A549 (cell line): ENCODE data around the gene PACS2. TPM values are rescaled to one million over a fixed set of nuclear protein-coding genes. Genes with fewer than 3 reads are reported as not detected.
A peak's percentile ranks its signal among the peaks of the same experiment; 100 is the strongest.

Source experiments
- ATAC-seq, 2 experiments: fragments of 200-7000 bp in 1 of 2; fragments of >200 bp in 1 of 2; cut with Nextera tagmentation in 1 of 2; cut with Tn5 transposase in 1 of 2; 3 replicates each; pipeline versions ENCODE4 v1.8.0 to v1.9.1; 2018 to 2020; ENCODE audit warnings: mild to moderate bottlenecking in 1 of 2, moderate library complexity in 1 of 2
- CTCF ChIA-PET: fragments of 300-600 bp; sonication (Branson Sonifier 250); formaldehyde crosslinking; extraction: SDS; loops from one replicate; lab custom pipeline; 2021; ENCODE audit warnings: antibody characterized with exemption, inconsistent platforms; lab: Yijun Ruan, JAX
- POLR2A ChIA-PET: fragments of 350-600 bp; formaldehyde crosslinking; extraction: SDS; loops from one replicate; lab custom pipeline; 2021; ENCODE audit warnings: antibody characterized with exemption, inconsistent platforms; lab: Yijun Ruan, JAX
- DNase-seq, 2 experiments: peaks; one replicate each; pipeline versions ENCODE4 v3.0.0 to v3.0.0-alpha.2; 2011 to 2016; ENCODE audit warnings: low read depth in 1 of 2, low spot score in 1 of 2
- FAIRE-seq: peaks from 2 replicates; lab custom pipeline; 2011; peaks lifted over from hg19 to GRCh38; lab: Jason Lieb, UNC
- H3K27ac ChIP-seq, 2 experiments: fragments of >200 bp; sonication (Bioruptor Twin); formaldehyde crosslinking; 3 replicates each; pipeline ENCODE4 v1.5.1; 2016 to 2017
- H3K4me1 ChIP-seq: fragments of >200 bp; sonication (Bioruptor Twin); formaldehyde crosslinking; 3 replicates; pipeline ENCODE4 v1.6.1; 2016
- H3K4me2 ChIP-seq: fragments of >200 bp; sonication (Bioruptor Twin); formaldehyde crosslinking; 3 replicates; pipeline ENCODE4 v1.6.1; 2016
- H3K4me3 ChIP-seq: fragments of >200 bp; sonication (Bioruptor Twin); formaldehyde crosslinking; 3 replicates; pipeline ENCODE4 v1.5.1; 2016
- H3K9me3 ChIP-seq: fragments of >200 bp; sonication (Bioruptor Twin); formaldehyde crosslinking; 3 replicates; pipeline ENCODE4 v1.6.1; 2016
- ATOH8 ChIP-seq: fragments of 250-450 bp; sonication (Bioruptor Pico); IDR thresholded peaks from 2 replicates; pipeline ENCODE4 v1.5.0; 2020; ENCODE audit warnings: low read depth, mild to moderate bottlenecking, moderate library complexity
- CBX8 ChIP-seq: fragments of 200-600 bp; sonication (generic); IDR thresholded peaks from 2 replicates; pipeline ENCODE4 v1.6.1; 2016
- CHD4 ChIP-seq: fragments of 200-600 bp; sonication (generic); IDR thresholded peaks from 2 replicates; pipeline ENCODE4 v1.6.1; 2016; ENCODE audit warnings: antibody characterized with exemption, mild to moderate bottlenecking, borderline replicate concordance
- EHF ChIP-seq: fragments of 250-450 bp; sonication (Bioruptor Pico); IDR thresholded peaks from 2 replicates; pipeline ENCODE4 v1.5.0; 2020; ENCODE audit warnings: mild to moderate bottlenecking
- EP300 ChIP-seq, 2 experiments: fragments of >200 bp; sonication (Bioruptor Twin); formaldehyde crosslinking; IDR thresholded peaks; 2 replicates in 1 of 2; 3 replicates in 1 of 2; pipeline ENCODE4 v1.6.1; 2016 to 2017
- ESRRA ChIP-seq: fragments of 150-350 bp; IDR thresholded peaks from 2 replicates; pipeline ENCODE4 v1.6.1; 2014; ENCODE audit warnings: mild to moderate bottlenecking, low read length, borderline replicate concordance
- FOSB ChIP-seq: fragments of 250-450 bp; sonication (Bioruptor Pico); IDR thresholded peaks from 2 replicates; pipeline ENCODE4 v1.5.0; 2020; ENCODE audit warnings: mild to moderate bottlenecking, moderate library complexity
- HDAC2 ChIP-seq: fragments of 200-600 bp; sonication (generic); IDR thresholded peaks from 2 replicates; pipeline ENCODE4 v1.6.1; 2016
- HEYL ChIP-seq: fragments of 250-450 bp; sonication (Bioruptor Pico); IDR thresholded peaks from 2 replicates; pipeline ENCODE4 v1.8.0; 2021; ENCODE audit warnings: mild to moderate bottlenecking, moderate library complexity
- HMGXB4 ChIP-seq: fragments of 250-450 bp; sonication (Bioruptor Pico); IDR thresholded peaks from 2 replicates; pipeline ENCODE4 v1.5.0; 2021; ENCODE audit warnings: mild to moderate bottlenecking, moderate library complexity, borderline replicate concordance
- HOXB5 ChIP-seq: fragments of 250-450 bp; sonication (Bioruptor Pico); IDR thresholded peaks from 2 replicates; pipeline ENCODE4 v1.5.0; 2020; ENCODE audit warnings: mild to moderate bottlenecking, moderate library complexity
- JUNB ChIP-seq: fragments of >200 bp; sonication (Bioruptor Twin); formaldehyde crosslinking; IDR thresholded peaks from 2 replicates; pipeline ENCODE4 v1.6.1; 2016
- MAFK ChIP-seq: fragments of 450-650 bp; IDR thresholded peaks from 2 replicates; pipeline ENCODE4 v1.6.1; 2014; ENCODE audit not compliant: partially characterized antibody
- NFE2L2 ChIP-seq: fragments of 150-350 bp; conservative IDR thresholded peaks from 2 replicates; pipeline ENCODE4 v1.6.1; 2014; ENCODE audit warnings: low read length
- POLR2AphosphoS2 ChIP-seq: conservative IDR thresholded peaks from 2 replicates; pipeline ENCODE4 v1.6.1; 2012; ENCODE audit warnings: low read length, improper control_type of control experiment, inconsistent platforms
- RCOR1 ChIP-seq: fragments of 150-350 bp; IDR thresholded peaks from 2 replicates; pipeline ENCODE4 v1.6.1; 2014; ENCODE audit warnings: antibody characterized with exemption, low read length, low read depth
- REST ChIP-seq: fragments of 200-600 bp; sonication (generic); IDR thresholded peaks from 2 replicates; pipeline ENCODE4 v1.6.1; 2016; ENCODE audit warnings: antibody characterized with exemption, mild to moderate bottlenecking, moderate library complexity
- TP53 ChIP-seq: fragments of 250-450 bp; sonication (Bioruptor Pico); IDR thresholded peaks from 2 replicates; pipeline ENCODE4 v1.5.0; 2021; ENCODE audit warnings: mild to moderate bottlenecking, moderate library complexity
- USF2 ChIP-seq: fragments of 450-650 bp; IDR thresholded peaks from 2 replicates; pipeline ENCODE4 v1.6.1; 2014; ENCODE audit warnings: antibody characterized with exemption
- ZC3H11A ChIP-seq: fragments of 450-650 bp; IDR thresholded peaks from 2 replicates; pipeline ENCODE4 v1.6.1; 2014; ENCODE audit warnings: antibody characterized with exemption, mild to moderate bottlenecking
- ZSCAN20 ChIP-seq: fragments of 250-450 bp; sonication (Bioruptor Pico); IDR thresholded peaks from 2 replicates; pipeline ENCODE4 v1.8.0; 2022; ENCODE audit warnings: mild to moderate bottlenecking, moderate library complexity
- WGBS: methylation state at CpG from one replicate; pipeline ENCODE4 v1.1.6; 2017; ENCODE audit errors: missing lambda C conversion rate; 5-methylcytosine and 5-hydroxymethylcytosine counted together
- polyA plus RNA-seq, 4 experiments: library from polyadenylated mRNA; depleted of rRNA in 3 of 4; stranded (reverse); fragments of >200 nt; fragmentation: RNase III in 1 of 4; extraction: RNeasy Plus Mini Kit Qiagen cat#74134 plus additional on column Dnase treatment in 1 of 4; gene quantifications; 2 replicates in 3 of 4; 3 replicates in 1 of 4; pipeline ENCODE4 v1.2.3, GENCODE V29; 2011 to 2017

PACS2 gene
- polyA plus RNA-seq, 2 of the 4 experiments (the other 2 are of a cell fraction): 11.9 to 24.5 TPM

- H3K4me2 ChIP-seq: no peak overlapping the region
- ATAC-seq: no peak
These were observed 94.0 kb downstream of the PACS2 start for GRCh38 chr14:105408592-105408991.

GRCh38 chr14:105409364-105409763 lies 94.8 kb downstream of the PACS2 start:
- WGBS: 86% methylated on average over 3 of the region's 3 CpGs
- peaks cover 7% of the 10 kb centered on the region; the same call in 2 of the 3 replicates for H3K4me1 ChIP-seq
- DNase-seq (no peak), ATAC-seq (no peak), FAIRE-seq (no peak)
- TF ChIP-seq USF2: no peak
- no peak for TF ChIP-seq CHD4
- no peak for TF ChIP-seq ZSCAN20
- TF ChIP-seq TP53 (CRISPR knock-in tag): no peak
- TF ChIP-seq NFE2L2: no peak
- TF ChIP-seq ATOH8: no peak
- TF ChIP-seq POLR2AphosphoS2: no peak
- TF ChIP-seq REST: no peak
- no peak for TF ChIP-seq ESRRA
- TF ChIP-seq HEYL: no peak
- no peak for TF ChIP-seq RCOR1
- no peak for TF ChIP-seq EHF (CRISPR knock-in tag)
- no peak for TF ChIP-seq FOSB (CRISPR knock-in tag)
- TF ChIP-seq HOXB5 (CRISPR knock-in tag): no peak
- no peak for TF ChIP-seq EP300 (IDR thresholded peaks at IDR 0.05)
- TF ChIP-seq HMGXB4 (CRISPR knock-in tag): no peak
- TF ChIP-seq HDAC2: no peak
- TF ChIP-seq JUNB: no peak
- TF ChIP-seq ZC3H11A: no peak
- TF ChIP-seq CBX8: no peak
- no peak overlapping the region for H3K4me2 ChIP-seq
- CTCF ChIA-PET: interaction anchor here (0.7 to 1.2 kb wide), 2 partner anchors 39 to 128 kb away, joined by 3 read pairs; no protein-coding TSS in a partner anchor
- peaks cover 9% of the 10 kb centered on the region for H3K9me3 ChIP-seq
- no peak overlapping the region for H3K4me3 ChIP-seq
- POLR2A ChIA-PET: no interaction called here
- H3K27ac ChIP-seq: no peak overlapping the region

More at GRCh38 chr14:105408592-105408991, 94.0 kb downstream of the PACS2 start:
- FAIRE-seq: no peak
- DNase-seq: no peak
- H3K27ac ChIP-seq: no peak overlapping the region
- CTCF ChIA-PET: interaction anchor here (0.5 to 1.2 kb wide), 2 partner anchors 40 to 88 kb away, joined by 3 read pairs; no protein-coding TSS in a partner anchor
- no peak overlapping the region for H3K4me3 ChIP-seq
- 94% methylated on average over 13 of the region's 13 CpGs for WGBS
- H3K9me3 ChIP-seq: peaks cover 15% of the 10 kb centered on the region
- peaks cover 7% of the 10 kb centered on the region; the same call in 2 of the 3 replicates for H3K4me1 ChIP-seq
- peak; percentile 90 for TF ChIP-seq MAFK
- TF ChIP-seq RCOR1: no peak
- TF ChIP-seq, all 56 proteins: peak for 1
- POLR2A ChIA-PET: no interaction called here
